Activated naive CD4-positive, alpha-beta T cell treated with anti-CD3 and anti-CD28 coated beads, Interleukin-2, amount 10 ng/mL, durations not matched to agents 7 days and 5 days (primary cell): Measurements from ENCODE around the gene DSCAM.

Experiments
- CTCF ChIA-PET: fragments of 350-600 bp; sonication (Branson Sonifier 250); formaldehyde crosslinking; loops from one replicate; lab custom pipeline; 2021; ENCODE audit warnings: antibody characterized with exemption; lab: Charles Lee
- DNase-seq: peaks from one replicate; pipeline ENCODE4 v3.0.0-alpha.2; 2020
- H3K27ac Mint-ChIP-seq: one replicate; pipeline ENCODE4 v1.8.0; 2021; ENCODE audit warnings: mild to moderate bottlenecking, moderate library complexity, mixed read lengths
- H3K27me3 Mint-ChIP-seq: one replicate; pipeline ENCODE4 v1.8.0; 2021; ENCODE audit warnings: mild to moderate bottlenecking, mixed read lengths
- H3K36me3 Mint-ChIP-seq: one replicate; pipeline ENCODE4 v1.8.0; 2021; ENCODE audit warnings: mixed read lengths
- H3K4me1 Mint-ChIP-seq: one replicate; pipeline ENCODE4 v1.8.0; 2021; ENCODE audit warnings: mixed read lengths
- H3K4me3 Mint-ChIP-seq: one replicate; pipeline ENCODE4 v1.8.0; 2021; ENCODE audit warnings: mild to moderate bottlenecking, moderate library complexity, mixed read lengths
- H3K9me3 Mint-ChIP-seq: one replicate; pipeline ENCODE4 v1.8.0; 2021; ENCODE audit warnings: mixed read lengths

DSCAM gene

DNA sequence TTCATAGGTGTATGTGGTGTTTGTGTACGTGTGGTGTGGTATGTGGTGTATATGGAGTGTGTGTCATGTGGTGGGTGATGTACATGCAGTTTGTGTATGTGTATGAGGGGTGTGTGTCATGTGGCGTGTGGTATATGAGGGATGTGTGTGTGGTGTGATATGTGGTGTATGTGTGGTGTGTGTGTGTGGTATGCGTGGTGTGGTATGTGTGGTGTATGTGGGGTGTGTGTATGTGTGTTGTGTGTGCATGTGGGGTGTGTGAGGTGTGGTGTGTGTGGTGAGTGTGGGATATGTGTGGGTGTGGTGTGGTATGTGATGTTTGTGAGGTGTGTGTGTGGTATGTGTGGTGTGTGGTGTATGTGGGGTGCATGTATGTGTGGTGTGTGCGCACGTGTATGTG lies 707.3 kb downstream of the DSCAM start:
- DNase-seq, result no peak
- Mint-ChIP-seq H3K27me3 (no peaks in the 10 kb centered on the region), H3K9me3 (no peaks in the 10 kb centered on the region), H3K4me1 (no peaks in the 10 kb centered on the region), H3K36me3 (no peaks in the 10 kb centered on the region), H3K4me3 (no peak overlapping the region), H3K27ac (no peak overlapping the region)
- CTCF ChIA-PET, result no interaction called here

DNA sequence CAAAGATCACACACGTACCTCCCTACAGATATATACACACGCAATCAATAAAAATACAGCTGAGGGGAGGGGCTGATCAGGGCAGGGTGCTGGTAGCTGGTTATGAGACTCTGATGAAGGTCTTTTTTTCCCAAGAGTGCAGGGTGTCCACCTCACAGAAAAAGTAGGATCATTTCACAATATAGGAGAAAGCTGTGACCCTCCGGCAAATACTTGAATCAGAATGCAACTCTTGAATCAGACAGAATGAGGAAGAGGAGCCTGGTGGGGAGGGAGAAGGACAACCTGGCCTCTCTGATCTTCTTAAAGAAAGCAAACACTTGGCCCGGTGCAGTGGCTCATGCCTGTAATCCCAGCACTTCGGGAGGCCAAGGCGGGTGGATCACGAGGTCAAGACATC lies 710.4 kb downstream of the DSCAM start:
- no peak overlapping the region for H3K27ac Mint-ChIP-seq
- no peaks in the 10 kb centered on the region for H3K36me3 Mint-ChIP-seq
- DNase-seq, result no peak
- H3K4me3 Mint-ChIP-seq, result no peak overlapping the region
- H3K9me3 Mint-ChIP-seq, result peaks cover 4% of the 10 kb centered on the region
- H3K27me3 Mint-ChIP-seq, result no peaks in the 10 kb centered on the region
- CTCF ChIA-PET, result no interaction called here
- H3K4me1 Mint-ChIP-seq, result no peaks in the 10 kb centered on the region

DNA sequence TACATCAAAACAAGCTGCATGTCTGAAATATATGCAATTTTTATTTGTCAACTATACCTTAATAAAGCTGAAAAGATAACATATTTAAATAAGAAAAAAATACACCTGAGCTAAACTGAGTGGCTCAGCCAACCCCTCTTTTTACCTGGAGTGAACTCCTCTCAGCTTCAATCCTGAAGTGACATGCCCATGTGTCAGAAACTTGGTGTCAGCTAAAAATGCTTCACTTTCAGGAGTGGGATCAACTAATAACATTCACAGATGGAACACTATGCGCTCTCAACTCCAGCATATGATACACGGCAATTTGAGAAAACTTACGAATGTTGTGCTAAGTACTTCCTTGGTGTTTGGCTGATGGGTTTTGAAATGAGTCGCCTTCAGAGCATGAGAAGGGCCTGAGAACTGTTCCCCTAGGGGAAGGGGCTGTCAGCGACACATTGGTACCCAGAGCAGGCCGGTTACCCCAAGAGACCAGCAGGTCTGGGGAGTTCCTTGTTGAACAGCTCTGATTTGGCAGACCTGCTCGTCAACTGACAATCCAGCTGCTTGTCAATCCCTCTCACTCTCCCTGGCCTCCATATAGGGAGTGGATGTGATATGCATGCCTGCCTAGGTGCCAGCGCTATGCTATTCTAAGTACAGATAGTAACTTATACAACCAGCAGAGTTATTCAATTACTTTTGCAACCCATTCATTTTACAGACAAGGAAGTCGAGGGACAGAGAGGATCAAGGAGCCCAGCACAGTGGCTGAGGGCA lies 712.0 kb downstream of the DSCAM start:
- Mint-ChIP-seq H3K4me1 (no peaks in the 10 kb centered on the region), H3K27ac (no peak overlapping the region), H3K36me3 (no peaks in the 10 kb centered on the region), H3K9me3 (peaks cover 4% of the 10 kb centered on the region), H3K4me3 (no peak overlapping the region), H3K27me3 (no peaks in the 10 kb centered on the region)
- DNase-seq, result no peak
- CTCF ChIA-PET, result no interaction called here

DNA sequence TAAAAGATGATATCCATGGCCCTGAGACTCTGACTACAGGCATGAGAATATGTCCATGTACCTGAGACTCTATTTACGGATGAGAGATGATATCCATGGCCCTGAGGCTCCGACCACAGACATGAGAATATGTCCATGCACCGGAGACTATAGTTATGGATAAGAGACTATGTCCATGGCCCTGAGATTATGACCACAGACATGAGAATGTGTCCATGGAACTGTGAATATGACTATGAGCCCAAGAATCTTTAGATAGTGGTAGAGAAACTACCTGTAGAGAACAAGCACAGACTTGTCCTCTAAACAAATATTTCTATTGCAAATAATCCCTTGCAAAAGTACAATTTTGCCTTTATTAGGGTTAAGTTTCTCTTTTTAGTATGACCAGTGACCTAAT lies 716.5 kb downstream of the DSCAM start:
- Mint-ChIP-seq H3K4me1 (no peaks in the 10 kb centered on the region), H3K36me3 (no peaks in the 10 kb centered on the region), H3K9me3 (peaks cover 12% of the 10 kb centered on the region), H3K4me3 (no peak overlapping the region), H3K27ac (no peak overlapping the region), H3K27me3 (no peaks in the 10 kb centered on the region)
- DNase-seq, result no peak
- CTCF ChIA-PET, result no interaction called here

- H3K4me1 Mint-ChIP-seq, result no peaks in the 10 kb centered on the region
- no peak overlapping the region for H3K27ac Mint-ChIP-seq
- no peak overlapping the region for H3K4me3 Mint-ChIP-seq
- H3K36me3 Mint-ChIP-seq, result no peaks in the 10 kb centered on the region
- DNase-seq, result no peak
- H3K27me3 Mint-ChIP-seq, result no peaks in the 10 kb centered on the region
- peaks cover 12% of the 10 kb centered on the region for H3K9me3 Mint-ChIP-seq
- CTCF ChIA-PET, result no interaction called here
Observed at GRCh38 chr21:40129809-40130208, 717.1 kb downstream of the DSCAM start.

DNA sequence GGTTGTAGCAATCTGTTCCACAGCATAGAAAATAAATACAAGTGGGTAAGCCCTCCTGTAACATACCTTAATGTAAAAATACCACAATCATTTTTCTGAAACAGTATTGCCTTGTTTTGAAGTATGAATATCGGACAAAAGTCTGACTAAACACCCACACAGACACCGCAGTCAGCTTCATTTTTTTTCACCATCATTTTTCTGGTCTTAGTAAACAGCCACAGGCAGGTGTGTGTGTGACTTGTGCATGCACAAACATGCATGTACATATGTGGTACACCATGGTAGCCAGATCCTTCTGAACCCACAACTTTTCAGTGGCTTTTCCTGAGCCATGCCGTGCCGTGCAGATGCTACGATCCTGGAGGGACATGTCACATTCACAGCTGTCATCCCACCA lies 718.1 kb downstream of the DSCAM start:
- DNase-seq, result no peak
- Mint-ChIP-seq H3K4me3 (no peak overlapping the region), H3K4me1 (no peaks in the 10 kb centered on the region), H3K27me3 (no peaks in the 10 kb centered on the region), H3K27ac (no peak overlapping the region), H3K36me3 (no peaks in the 10 kb centered on the region), H3K9me3 (peaks cover 15% of the 10 kb centered on the region)
- CTCF ChIA-PET, result interaction anchor here (1.1 kb wide), 1 partner anchor 15 kb away, joined by 4 read pairs; no protein-coding TSS in a partner anchor

DNA sequence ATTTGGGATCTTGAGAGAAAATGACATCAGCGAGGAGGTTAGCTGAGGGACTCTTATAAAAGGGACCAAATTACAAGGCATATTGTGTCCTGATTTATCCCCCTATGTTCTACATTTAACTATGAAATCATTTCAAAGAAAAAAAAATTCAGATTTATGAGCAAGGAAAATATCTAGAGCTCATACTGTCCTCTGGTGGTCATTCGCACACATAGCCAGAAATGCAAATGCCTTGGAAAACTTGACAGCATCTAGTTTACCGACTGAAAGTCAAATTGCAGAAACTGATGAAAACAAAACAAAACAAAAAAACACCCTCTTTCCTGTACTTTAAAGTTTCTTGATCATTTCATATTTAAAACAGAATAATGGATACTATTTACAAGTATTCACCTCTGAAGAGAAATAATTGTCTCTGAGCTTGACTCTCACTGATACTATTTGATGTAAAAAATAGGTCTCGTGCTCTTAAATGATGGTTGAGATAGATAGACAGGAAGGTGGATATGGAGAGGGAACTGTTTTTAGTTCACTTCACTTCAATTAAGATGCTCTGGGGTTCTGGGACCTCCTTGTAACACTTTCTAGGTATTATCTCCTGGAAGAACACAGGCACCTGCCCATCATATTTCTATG lies 725.9 kb downstream of the DSCAM start:
- H3K27me3 Mint-ChIP-seq, result no peaks in the 10 kb centered on the region
- H3K27ac Mint-ChIP-seq, result no peak overlapping the region
- H3K36me3 Mint-ChIP-seq, result no peaks in the 10 kb centered on the region
- CTCF ChIA-PET, result no interaction called here
- no peak overlapping the region for H3K4me3 Mint-ChIP-seq
- DNase-seq, result no peak
- peaks cover 9% of the 10 kb centered on the region for H3K9me3 Mint-ChIP-seq
- no peaks in the 10 kb centered on the region for H3K4me1 Mint-ChIP-seq

DNA sequence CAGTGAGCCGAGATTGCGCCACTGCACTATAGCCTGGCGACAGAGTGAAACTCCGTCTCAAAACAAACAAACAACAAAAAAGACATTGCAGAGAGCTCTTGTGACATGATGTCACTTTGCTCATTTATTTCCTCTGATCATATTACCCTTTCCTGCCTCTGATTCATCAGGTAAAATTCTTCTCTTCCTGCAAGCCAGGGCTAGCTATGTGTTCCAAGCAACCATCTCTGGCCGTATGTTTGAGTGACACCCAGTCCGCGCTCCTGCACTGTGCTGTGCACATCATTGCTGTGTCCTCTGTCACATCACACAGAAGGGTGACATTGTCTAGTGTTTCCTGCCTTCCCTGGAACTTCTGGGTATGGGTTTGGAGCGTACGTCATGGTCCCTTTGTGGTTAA lies 728.4 kb downstream of the DSCAM start:
- DNase-seq, result no peak
- Mint-ChIP-seq H3K4me3 (no peak overlapping the region), H3K27ac (no peak overlapping the region), H3K9me3 (peaks cover 14% of the 10 kb centered on the region), H3K4me1 (no peaks in the 10 kb centered on the region), H3K36me3 (no peaks in the 10 kb centered on the region), H3K27me3 (no peaks in the 10 kb centered on the region)
- CTCF ChIA-PET, result no interaction called here

DNA sequence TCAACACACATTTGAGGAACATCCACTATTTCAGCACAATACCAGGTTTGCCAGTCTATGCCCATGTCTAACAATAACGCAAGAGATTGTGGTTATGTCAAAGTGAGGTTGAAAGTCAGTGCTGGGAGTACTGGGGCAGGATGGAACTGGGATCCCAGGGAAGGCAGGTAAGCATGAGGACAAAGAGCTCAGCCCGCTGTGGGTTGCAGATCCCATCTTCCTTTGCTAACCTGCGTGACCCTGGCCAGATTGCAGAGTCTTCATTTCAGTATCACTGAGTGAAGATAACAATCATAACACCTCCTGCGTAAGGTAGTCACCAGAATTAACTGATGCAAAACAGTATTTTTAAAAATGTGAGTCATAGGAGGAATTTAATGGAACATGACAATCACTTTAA lies 729.7 kb downstream of the DSCAM start:
- Mint-ChIP-seq H3K4me3 (no peak overlapping the region), H3K27me3 (no peaks in the 10 kb centered on the region), H3K27ac (no peak overlapping the region), H3K36me3 (no peaks in the 10 kb centered on the region), H3K4me1 (no peaks in the 10 kb centered on the region), H3K9me3 (peaks cover 13% of the 10 kb centered on the region)
- no peak for DNase-seq
- CTCF ChIA-PET, result no interaction called here

DNA sequence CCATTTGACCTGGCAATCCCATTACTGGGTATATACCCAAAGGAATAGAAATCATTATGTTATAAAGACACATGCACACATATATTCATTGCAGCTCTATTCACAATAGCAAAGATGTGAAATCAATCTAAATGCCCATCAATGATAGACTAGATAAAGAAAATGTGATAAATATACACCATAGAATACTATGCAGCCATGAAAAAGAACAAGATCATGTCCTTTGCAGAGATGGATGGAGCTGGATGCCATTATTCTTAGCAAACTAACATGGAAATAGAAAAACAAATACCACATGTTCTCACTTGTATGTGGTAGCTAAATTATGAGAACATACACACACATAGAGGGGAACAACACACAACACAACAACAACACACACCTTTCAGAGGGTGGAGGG lies 731.2 kb downstream of the DSCAM start:
- Mint-ChIP-seq H3K9me3 (peaks cover 15% of the 10 kb centered on the region), H3K27me3 (no peaks in the 10 kb centered on the region), H3K4me3 (no peak overlapping the region), H3K27ac (no peak overlapping the region), H3K4me1 (no peaks in the 10 kb centered on the region), H3K36me3 (no peaks in the 10 kb centered on the region)
- CTCF ChIA-PET, result no interaction called here
- DNase-seq, result no peak

DNA sequence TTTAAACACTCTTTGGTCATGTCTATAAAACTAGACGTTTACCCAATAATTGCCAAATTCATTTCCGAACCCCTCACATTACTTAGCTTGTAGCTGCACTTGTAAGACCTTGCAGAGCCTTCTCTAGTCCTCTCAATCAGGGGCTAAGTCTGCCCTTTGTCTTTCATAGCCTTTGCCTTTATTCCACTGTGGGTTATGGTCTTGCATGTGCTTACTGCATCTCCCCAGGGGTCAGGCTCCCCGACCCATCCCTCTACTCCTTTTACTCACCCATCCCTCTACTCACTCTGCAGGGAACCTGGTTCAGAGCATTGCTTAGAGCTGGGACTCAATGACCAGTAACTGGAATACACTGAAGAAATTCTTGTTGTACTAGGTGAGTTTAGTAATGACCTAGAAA lies 744.3 kb downstream of the DSCAM start:
- Mint-ChIP-seq H3K4me3 (no peak overlapping the region), H3K36me3 (no peaks in the 10 kb centered on the region), H3K9me3 (peaks cover 26% of the 10 kb centered on the region), H3K27ac (no peak overlapping the region), H3K27me3 (no peaks in the 10 kb centered on the region), H3K4me1 (no peaks in the 10 kb centered on the region)
- CTCF ChIA-PET, result no interaction called here
- no peak for DNase-seq

- H3K4me1 Mint-ChIP-seq, result no peaks in the 10 kb centered on the region
- no peaks in the 10 kb centered on the region for H3K36me3 Mint-ChIP-seq
- DNase-seq, result no peak
- CTCF ChIA-PET, result no interaction called here
- H3K9me3 Mint-ChIP-seq, result peaks cover 19% of the 10 kb centered on the region
- no peaks in the 10 kb centered on the region for H3K27me3 Mint-ChIP-seq
- H3K4me3 Mint-ChIP-seq, result no peak overlapping the region
- H3K27ac Mint-ChIP-seq, result no peak overlapping the region
Observed at GRCh38 chr21:40099809-40100208, 747.1 kb downstream of the DSCAM start.

DNA sequence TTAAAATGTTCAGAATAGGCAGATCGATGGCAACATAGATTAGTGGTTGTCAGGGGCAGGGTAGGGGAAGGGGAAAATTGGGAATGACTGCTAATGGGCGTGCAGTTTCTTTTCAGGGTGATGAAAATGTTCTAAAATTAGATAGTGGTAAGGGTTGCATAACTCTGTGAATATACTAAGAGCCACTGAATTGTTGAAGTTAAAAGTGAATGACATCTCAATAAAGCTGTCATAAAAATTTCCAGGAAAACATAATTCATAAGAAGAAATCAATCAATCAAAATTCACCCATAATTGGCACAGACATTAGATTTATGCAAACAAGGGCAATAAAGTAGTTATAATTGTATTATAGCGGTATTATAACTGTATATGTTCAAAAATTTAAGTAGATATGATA lies 751.5 kb downstream of the DSCAM start:
- H3K9me3 Mint-ChIP-seq, result peaks cover 17% of the 10 kb centered on the region
- H3K36me3 Mint-ChIP-seq, result no peaks in the 10 kb centered on the region
- H3K27ac Mint-ChIP-seq, result no peak overlapping the region
- no peak overlapping the region for H3K4me3 Mint-ChIP-seq
- no peak for DNase-seq
- no peaks in the 10 kb centered on the region for H3K27me3 Mint-ChIP-seq
- H3K4me1 Mint-ChIP-seq, result no peaks in the 10 kb centered on the region
- CTCF ChIA-PET, result no interaction called here

- CTCF ChIA-PET, result no interaction called here
- Mint-ChIP-seq H3K27ac (no peak overlapping the region), H3K36me3 (no peaks in the 10 kb centered on the region), H3K4me1 (no peaks in the 10 kb centered on the region), H3K27me3 (no peaks in the 10 kb centered on the region), H3K9me3 (peaks cover 11% of the 10 kb centered on the region), H3K4me3 (no peak overlapping the region)
- DNase-seq, result no peak
Observed at GRCh38 chr21:40080385-40080784, 766.6 kb downstream of the DSCAM start.

DNA sequence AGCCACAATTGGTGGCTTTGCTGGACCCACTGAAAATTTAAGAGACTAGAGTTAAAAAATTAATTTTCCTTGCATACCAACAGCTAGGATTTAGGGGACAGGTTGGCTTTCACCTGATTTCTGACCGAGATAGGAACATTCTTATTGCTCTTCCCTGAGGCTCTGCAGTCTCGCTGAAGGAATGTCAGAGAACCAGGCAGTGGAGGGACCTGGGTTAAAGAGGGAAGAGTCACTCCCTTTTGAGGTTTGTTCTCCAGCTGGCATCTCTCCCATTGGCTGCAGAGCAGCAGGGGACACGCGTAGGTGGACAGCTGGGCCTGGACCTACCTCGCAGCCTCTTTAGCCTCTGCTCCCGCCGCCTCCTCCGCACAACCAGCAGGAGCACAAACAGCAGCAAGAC lies 772.2 kb downstream of the DSCAM start:
- Mint-ChIP-seq H3K4me3 (no peak overlapping the region), H3K36me3 (no peaks in the 10 kb centered on the region), H3K9me3 (peaks cover 14% of the 10 kb centered on the region), H3K27me3 (no peaks in the 10 kb centered on the region), H3K4me1 (no peaks in the 10 kb centered on the region), H3K27ac (no peak overlapping the region)
- no peak for DNase-seq
- CTCF ChIA-PET, result no interaction called here
